Activated naive CD4-positive, alpha-beta T cell (primary cell): ENCODE measurements around the gene MUC6.

ENCODE experiments used
- DNase-seq, 4 experiments: peaks; one replicate each; lab custom pipeline; 2025; lab: John Stamatoyannopoulos, UW

Gene MUC6

DNA sequence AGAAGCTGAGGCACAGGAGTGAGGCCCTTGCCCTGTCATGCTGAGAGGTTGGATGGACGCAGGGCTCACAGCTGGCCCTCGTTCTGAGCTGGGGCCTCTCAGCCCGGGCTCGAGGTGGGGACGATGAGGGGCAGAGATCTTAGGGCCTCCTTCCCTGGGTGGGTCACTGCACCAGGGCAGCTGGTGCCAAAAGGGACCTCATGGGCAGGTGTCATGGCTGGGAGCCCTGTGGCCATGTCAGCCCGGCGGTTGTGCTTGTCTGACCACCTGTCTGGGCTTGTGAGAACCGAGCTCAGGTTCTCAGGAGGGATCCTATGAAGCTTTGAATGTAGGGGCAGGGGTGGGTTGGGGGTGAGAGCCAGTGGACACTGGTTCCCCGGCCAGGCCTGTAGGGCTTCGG is 1.8 kb upstream of the MUC6 start:
- DNase-seq, result no peak

DNA sequence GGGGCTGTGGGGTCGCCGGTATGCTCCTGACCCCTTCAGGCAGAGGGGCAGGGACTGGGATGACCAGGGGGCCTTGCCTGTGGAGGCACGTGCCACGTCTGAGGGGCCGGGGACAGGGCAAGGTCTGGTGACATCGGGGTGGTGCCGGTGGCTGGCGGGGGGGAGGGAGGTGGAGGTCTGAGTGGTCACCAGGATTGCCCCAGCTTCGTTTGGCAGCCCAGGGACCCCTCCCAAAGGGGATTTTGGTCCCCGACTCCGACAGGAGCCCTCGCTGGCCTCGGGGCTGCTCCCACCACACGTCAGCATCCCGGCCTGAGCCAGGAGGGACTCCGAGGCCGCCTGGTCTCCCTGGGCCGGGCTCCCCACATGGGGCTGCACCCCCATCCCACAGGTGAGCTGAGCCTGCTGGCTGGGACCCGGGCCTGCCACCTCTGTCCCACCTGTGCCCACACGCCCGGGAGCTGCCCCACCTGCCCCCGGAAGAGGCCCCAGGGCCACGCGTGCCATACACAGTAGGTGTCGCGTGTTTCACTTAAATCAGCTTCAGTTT is 1.1 kb upstream of the MUC6 start:
- no peak for DNase-seq

DNA sequence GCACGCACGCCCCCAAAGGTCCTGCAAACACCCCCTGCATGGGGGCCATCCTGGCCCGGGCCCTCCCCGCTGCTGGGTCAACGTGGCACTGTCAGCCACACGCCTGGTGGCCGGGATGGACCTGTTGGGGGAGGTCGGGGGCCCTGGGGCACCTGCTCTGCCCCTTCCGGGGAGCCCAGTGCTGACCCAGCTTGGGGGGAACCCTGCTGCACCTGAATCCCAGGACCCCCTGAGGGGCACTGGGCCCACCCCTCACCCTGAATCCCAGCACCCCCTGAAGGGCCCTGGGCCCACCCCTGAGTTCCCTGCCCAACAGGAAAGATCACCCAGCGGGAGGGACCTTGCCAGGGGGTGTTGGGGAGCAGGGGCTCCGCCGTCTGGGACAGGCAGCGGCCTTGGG is 413 bp upstream of the MUC6 start:
- no peak for DNase-seq

DNA sequence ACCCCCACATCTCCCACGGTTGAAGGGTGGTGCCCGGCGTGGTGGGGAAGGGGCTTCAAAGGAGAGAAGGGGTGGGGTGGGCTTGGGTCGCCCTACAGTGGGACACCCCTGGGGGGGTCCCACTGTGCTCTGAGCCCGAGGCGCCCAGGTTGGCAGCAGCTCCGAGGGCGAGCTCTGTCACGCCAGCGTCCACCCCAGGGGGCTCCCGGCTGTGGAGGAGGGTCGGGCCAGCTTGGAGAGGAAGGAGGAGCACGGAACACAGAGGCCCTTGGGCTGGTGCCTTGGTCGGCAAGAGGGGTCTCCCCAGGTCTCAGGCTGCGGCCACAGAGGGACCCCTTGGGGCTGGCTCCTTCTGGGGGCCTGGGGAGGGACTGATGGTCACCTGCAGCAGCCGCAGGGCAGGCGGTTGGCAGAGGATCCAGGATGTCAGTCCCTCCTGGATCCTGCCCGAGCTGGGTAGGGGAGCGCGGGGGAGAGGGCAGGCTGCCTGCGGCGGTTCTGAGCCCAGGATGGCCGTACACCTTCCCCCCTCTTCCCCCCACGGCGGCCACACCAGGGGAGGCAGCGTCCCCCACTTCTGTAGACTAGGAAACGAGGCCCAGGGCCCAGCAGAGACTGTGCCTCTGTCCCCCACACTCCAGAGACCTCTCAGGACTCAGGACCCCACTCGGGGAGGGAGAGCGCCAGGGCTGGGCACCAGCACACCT is 788 bp downstream of the MUC6 start:
- DNase-seq, result no peak

DNA sequence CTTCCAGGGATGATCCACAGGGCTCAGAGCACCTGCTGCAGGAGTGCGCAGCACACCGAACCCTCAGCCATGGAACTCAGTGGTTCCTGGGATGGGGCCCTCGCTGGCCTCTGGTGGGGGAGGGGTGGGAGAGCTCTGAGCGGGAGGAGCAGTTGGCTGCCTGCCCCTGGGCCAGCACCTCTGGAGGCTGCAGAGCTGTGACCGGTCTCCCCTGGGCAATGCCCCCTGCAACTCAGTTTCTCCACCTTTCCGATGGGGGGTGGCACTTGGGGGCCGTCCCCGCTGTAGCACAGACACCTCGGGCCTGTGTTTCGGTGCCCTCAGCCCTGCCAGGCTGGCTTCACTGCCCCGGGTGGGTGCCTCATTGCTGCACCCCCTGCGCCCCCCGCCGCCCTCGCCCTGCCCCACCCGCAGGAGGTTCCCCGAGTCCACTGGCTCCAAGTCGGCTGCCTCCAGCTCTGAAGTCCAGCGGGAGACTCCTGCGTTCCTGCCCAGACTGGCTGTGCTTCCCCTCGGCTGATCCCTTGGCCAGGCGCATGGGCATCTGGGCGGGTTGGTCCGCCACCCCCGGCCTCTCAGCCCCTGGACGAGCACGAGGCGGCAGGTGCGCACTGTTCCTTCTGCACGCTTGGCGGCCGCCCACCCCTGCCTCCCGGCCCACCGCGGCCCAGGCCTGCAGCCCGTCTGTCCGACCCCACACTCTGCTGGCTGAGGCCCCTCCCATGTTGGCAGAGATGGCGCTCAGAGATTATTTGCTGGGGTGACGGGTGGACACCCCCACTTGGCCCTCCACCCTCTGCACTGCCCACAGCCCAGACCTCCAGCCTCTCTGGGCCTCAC is 1.8 kb downstream of the MUC6 start:
- no peak for DNase-seq

DNA sequence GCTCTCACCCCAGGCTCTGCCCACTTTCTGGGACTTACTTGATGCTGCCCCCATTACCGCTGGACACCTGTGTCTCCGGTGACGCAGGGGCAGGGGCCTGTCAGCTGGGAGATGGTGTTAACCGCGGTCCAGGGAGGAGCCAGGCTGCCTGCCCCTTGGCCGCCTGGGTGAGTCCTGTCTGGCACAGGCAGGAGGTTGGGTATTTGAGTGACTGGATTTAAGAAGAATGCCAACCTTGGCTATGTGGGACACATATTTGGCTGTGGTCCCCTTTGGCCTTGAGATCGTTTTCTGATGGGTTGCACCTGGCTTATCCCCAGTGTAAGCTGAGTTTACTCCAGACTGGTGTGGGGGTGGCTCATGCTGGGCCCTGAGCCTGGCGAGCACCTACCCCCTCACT is 2.5 kb downstream of the MUC6 start:
- no peak for DNase-seq

DNA sequence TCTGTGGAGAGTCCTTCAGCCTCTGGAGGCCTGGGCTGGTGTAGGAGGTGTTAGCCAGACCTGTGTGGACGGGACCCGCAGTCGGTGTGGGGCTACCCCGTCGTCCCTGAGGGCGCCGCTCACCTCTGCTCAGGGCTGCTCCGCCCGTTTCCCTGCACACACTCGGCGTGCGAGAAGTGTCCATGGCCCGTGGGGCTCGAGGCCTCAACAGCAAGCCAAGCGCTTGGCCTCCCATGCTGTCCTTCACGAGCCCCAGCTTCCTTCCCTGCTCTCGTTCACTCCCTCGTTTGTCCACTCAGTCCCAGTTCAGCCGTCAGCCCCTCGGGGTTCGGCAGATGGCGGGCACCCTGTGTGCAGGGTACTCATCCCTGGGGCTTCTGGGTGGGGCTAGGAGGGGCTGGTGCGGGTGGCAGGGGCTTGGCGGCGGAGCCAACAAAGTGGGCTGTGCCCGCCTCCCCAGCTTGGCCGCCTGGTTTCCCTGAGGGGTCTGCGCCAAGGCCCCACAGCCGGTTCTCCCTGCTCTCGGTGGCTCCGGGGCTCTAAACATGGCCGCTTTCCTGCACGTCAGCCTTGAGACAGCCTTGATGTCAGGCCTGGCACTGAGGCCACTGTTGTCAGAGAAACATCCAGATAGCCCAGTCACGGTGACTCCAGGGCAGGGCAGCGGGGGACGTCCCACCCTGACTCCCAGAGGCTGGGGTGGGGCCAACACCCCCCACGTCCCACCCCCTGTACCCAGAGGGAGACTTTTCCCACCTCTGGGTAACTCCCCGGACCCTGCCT is 3.3 kb downstream of the MUC6 start:
- DNase-seq, result no peak

DNA sequence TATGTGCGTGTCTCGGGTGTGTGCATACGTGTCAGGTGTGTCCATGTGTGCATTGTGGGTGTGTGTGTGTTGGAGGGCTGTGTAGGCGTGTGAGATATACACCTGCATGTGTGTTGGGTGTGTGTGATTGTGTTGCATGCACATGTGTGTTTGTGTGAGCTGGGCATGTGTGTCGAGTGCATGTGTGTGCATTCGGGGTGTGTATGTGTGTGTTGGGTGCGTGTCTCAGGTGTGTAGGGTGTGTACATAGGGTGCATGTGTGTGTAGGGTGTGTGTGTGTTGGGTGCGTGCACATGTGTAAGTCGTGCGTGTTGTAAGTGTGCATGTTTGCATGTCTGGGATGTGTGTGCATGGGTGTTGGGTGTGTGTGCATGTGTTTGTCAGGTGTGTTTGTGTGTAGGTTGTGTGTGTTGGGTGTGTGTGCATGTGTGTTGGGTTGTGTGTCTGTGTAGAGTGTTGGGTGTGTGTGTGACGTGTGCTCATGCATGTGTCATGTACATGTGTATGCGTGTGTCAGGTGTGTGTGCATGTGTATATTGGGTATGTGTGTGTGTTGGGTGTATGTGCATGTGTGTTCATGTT is 4.1 kb downstream of the MUC6 start:
- DNase-seq, result no peak

DNA sequence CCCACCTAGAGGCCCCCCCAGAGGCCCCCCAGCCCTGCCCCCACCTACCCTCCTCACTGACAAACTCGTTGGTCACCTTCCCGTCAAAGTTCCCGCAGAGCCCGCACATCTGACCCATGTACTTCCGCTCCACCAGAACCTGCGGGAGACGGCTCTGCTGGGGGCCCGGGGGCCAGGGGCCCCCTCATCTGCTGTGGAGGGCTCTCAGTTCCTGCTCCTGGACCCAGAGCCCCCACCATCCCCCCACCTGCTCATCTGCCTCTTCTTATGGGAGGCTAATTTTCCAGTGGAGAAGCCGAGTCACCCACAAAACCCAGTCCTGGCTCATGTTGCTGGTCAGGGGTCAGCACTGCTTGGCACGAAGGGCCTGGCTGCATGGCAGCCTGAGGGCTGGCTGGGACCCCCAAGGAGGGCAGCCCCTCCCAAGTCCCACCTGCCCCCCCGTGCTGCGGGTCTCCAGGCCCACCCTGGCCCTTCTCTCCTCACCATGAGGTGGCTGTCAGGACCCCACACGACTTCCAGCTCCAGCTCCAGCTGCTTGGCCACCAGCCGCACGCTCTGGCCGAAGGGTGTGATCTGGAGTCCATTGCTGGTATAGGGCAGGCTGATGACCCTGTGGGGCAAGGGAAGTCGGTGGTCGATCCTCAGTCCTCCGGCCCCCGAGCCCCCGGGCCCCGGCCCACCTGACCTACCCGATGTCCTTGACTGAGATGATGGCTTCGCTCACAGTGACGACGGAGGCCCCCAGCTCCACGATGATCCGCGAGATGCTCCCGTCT is 5.2 kb downstream of the MUC6 start:
- DNase-seq, result no peak

DNA sequence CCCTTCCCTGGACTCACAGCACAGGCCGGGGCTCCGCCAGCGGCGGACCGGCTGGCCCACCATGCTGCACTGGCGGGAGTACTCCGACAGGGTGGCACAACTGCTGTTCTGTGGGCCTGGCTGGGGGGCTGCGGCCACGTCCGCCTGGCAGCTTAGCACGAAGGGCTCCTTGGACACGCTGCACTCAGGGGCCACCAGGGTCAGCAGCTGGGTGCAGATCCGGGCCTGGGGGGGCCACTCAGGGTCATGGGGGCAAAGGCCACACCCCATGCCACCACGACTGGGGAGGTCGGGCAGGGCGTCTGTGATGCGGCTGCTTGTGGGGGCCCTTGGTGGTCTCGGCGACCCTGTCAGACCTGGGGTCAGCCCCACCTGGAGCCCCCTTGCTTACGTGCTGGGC is 6.0 kb downstream of the MUC6 start:
- no peak for DNase-seq

DNA sequence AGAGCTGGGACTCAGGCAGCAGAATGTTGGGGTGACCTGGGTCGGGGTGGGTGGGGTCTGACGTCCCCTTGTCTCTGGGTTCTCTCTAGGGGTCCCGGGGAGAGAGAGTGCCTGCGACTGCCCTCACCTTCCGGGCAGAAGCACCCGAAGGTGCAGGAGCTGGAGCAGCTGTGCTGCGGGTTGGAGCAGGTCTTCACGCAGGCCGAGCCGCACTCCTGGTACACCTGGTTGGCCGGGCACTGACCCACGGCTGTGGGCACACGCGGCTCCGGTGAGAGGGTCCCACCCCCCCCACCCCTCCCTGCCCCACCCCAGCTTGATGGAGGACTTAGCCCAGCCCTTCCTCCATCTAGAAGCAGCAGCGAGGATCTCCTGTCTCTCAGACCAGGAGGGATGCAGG is 6.4 kb downstream of the MUC6 start:
- no peak for DNase-seq

DNA sequence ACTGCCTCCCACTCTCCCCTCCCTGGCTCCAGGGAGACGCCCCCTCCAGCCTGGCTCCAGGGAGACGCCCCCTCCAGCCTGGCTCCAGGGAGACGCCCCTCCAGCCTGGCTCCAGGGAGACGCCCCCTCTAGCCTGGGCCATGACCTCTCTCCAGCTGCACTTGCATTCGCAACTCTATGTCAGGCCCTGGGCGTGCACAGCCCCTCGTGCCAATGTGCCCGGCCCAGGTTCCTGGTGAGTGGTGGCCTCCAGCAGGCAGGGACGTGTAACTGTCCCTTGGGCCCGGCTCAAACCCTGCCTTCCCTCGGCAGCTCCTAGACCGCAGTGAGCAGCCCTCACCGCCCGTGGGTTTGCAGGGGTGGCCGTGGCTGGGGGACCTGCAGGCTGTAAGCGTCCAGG is 6.9 kb downstream of the MUC6 start:
- no peak for DNase-seq

DNA sequence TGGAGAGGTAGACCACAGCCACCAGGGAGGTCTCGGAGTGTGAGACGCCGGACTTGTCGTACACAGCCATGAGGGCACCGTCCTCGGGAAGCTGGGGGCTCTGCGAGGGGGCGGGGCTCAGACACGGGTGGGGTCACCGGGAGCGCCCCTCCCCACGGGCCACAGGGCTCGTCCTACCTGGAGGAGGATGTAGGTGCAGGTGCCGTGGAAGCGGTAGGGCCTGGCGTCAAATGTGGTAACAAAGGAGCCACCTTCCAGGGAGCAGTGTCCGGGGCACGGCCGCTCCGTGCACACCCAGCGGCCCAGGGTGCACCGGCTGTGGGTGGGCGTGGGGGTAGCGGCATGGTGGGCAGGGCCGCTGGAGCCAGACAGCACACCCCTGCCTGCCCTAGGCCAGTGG is 7.5 kb downstream of the MUC6 start:
- DNase-seq, result no peak

DNA sequence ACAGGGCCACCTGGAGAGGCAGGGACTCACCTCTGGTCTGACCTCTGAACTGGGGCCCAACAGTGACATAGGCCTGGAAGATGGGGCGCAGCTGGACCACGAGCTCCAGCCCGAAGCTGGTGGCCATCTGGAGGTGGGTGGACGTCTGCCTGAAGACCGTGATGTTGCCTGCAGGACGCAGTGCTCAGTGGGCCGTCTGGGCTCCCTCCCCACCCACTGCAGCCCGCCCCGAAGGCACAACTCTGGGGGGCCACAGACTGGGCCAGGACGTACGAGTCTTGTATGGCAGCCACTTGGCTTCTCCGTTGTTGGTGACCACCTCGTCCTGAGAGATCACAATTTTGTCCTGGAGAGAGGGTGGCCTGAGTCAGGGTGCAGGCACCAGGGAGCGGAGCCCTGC is 7.9 kb downstream of the MUC6 start:
- no peak for DNase-seq

DNA sequence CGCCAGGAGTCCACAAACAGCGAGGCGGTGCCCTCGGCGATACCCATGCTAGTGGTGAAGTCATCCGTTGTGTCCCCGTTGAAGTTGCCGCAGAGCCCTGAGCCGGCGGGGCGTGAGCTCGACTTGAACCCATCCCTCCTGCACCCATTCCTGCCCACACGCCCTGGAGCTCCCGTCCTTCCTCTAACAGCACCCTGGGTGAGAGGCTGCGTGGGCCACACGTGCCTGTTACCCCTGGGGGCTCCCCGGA is 8.3 kb downstream of the MUC6 start:
- no peak for DNase-seq

DNA sequence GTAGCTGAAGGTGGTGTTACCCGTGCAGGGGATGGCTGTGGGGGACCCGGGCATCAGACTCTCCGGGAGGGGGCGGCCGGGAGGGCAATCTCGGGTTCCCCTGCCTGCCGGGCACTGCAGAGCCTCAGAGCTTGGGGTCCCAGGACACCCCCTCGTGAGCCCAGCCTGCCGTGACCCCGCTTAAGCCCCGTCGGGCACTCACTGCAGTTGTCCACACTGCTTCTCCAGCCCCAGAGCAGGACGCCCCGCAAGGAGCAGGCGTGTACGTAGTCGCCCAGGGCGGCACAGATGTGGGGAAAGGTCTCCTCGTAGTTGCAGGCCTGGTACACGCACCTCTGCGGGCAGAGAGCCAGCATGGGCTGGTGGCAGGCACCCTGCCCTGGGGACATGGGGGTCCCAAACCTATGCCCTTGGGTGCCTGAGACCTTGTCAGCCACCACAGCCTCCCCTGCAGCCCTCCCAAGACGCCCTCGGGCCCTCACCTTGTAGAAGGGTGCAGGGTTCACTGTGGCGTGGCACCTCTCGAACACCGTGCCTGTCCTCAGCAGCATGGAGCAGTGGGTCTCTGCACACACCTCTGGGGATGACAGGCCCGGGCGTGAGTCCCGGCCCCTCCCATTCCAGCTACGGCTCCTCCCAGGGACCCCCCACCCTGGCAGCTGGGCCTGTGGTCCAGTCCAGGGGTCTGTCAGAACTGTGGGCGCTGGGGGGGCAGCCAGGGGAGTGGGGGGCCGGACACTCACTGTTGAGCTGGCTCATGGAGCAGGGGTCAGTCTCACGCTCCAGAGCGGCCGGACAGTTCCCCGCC is 8.8 kb downstream of the MUC6 start:
- no peak for DNase-seq

DNA sequence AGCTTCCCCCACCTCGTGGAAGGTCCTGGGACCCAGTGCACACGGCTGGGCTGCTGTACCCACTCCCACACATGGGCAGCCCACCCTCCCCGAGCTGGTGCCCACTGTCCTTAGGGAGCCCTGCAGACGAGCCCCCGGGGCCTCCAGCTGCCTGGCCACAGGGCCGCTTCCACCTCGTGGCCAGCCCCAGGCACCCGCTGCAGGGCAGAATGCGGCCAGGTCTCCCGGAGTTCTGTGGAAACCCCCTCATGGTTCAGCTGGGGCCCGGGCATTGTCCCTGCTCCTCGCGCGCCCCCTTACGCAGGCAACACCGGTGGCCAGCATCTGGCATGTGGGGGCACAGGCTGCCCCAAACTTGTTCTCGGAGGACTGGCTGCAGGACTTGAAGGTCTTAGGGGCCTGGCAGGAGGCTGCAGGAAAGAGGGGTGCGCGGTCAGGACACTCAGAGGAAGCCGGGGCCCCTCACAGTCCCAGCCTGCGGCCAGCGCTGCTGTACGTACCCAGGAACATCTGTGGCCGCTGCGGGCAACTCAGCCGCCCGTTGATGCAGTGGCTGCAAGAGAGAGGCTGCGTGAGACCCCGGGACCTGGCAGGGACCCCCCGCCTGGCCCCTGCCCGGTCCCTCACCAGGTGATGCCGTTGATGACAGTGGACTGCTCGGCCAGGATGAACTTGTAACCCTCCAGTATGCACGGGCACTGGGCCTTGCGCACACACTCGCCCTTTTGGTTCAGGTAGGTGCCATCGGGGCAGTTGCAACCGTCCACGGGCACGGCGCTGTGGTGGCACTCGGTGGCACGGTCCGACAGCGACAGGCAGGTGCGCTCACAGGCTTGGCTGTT is 9.7 kb downstream of the MUC6 start:
- DNase-seq, result no peak

DNA sequence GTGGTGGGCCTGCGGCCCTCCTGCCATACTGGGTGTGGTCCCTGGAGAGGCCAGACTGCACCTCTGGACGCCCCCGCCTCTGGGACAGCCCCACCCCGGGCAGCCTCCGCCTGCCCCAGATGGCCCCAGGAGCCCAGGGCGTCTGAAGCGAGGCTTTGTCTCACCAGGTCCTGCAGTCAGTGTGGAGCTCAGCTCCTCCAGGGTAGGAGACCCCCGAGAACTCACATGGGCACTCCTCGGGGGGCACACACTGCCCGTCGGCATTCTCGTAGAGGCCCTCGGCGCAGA is 10.4 kb downstream of the MUC6 start:
- no peak for DNase-seq

DNA sequence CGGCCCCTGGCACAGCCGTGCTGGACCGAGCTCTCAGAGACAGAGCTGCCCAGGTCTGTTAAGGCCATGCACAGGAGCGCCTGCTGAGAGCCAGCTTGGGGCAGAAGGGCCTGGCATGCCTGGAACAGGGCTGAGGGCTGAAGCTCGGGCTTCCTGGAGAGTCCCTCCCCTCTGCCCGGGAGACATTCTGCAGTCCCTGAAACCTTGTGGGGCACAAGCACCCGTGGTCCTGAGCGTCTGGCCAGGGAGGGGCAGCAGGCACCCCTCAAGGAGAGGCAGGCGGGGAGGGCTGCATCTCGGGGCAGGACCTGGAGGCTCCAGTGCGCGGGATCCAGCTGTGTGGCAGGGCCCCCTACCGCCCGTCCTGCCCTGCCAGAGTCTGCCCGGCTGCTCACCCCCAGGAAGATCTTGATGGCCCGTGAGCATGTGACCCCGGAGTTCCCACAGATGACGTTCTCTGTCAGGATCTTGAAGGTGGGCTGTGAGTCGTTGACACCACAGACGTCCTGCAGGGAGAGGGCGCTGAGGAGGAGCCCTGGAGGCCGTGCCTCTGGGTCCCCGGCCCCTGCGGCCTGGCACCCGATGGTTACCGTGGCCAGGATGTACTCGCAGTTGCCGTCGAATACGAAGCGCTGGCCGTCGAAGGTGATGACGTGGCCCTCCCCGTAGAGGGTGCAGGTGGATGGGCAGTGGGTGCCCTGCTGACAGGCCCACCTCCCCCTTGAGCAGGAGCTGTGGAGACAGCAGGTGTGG is 10.9 kb downstream of the MUC6 start:
- DNase-seq, result no peak
